Keratinocyte (primary cell): ENCODE results near the gene AIFM2. TPM values are rescaled to one million over a fixed set of nuclear protein-coding genes. Genes with fewer than 3 reads are reported as not detected.

Experiments
- DNase-seq: peaks from one replicate; pipeline ENCODE4 v3.0.0-alpha.2; 2011; ENCODE audit warnings: low read depth, missing footprints, low spot score
- FAIRE-seq: peaks from 2 replicates; lab custom pipeline; 2011; peaks lifted over from hg19 to GRCh38; lab: Jason Lieb, UNC
- H2AFZ ChIP-seq: 2 replicates; pipeline ENCODE4 v1.6.0; 2012; ENCODE audit warnings: low read length, control low read depth, inconsistent platforms; ENCODE audit not compliant: control insufficient read depth
- H3K27ac ChIP-seq: 2 replicates; pipeline ENCODE4 v1.5.1; 2011; ENCODE audit warnings: low read length; ENCODE audit not compliant: control insufficient read depth, insufficient read depth
- H3K27me3 ChIP-seq: 3 replicates; pipeline ENCODE4 v1.6.0; 2011; ENCODE audit warnings: low read length; ENCODE audit not compliant: control insufficient read depth, insufficient read depth; ENCODE audit errors: extremely low read depth
- H3K36me3 ChIP-seq, 2 experiments: 2 replicates in 1 of 2; 3 replicates in 1 of 2; pipeline ENCODE4 v1.5.1; 2011; ENCODE audit warnings: low read length in 2 of 2, mild to moderate bottlenecking in 1 of 2; ENCODE audit not compliant: control insufficient read depth in 2 of 2, insufficient read depth in 2 of 2; ENCODE audit errors: extremely low read depth in 1 of 2
- H3K4me1 ChIP-seq: 3 replicates; pipeline ENCODE4 v1.5.1; 2011; ENCODE audit warnings: low read length; ENCODE audit not compliant: control insufficient read depth, insufficient read depth; ENCODE audit errors: extremely low read depth
- H3K4me2 ChIP-seq: 3 replicates; pipeline ENCODE4 v1.6.0; 2011; ENCODE audit warnings: low read depth, low read length; ENCODE audit not compliant: control insufficient read depth, insufficient read depth; ENCODE audit errors: extremely low read depth
- H3K4me3 ChIP-seq, 3 experiments: fragments of 200-600 bp in 1 of 3; sonication (generic) in 1 of 3; 2 replicates in 2 of 3; 3 replicates in 1 of 3; pipeline ENCODE4 v1.5.1; 2011 to 2016; ENCODE audit warnings: low read length in 3 of 3, mild to moderate bottlenecking in 3 of 3, control low read depth in 2 of 3, inconsistent platforms in 1 of 3, low read depth in 1 of 3, mixed read lengths in 1 of 3, mixed run types in 1 of 3, moderate library complexity in 1 of 3; ENCODE audit not compliant: control insufficient read depth in 2 of 3, insufficient read depth in 2 of 3; ENCODE audit errors: extremely low read depth in 1 of 3
- H3K79me2 ChIP-seq: 2 replicates; pipeline ENCODE4 v1.6.0; 2012; ENCODE audit warnings: low read length; ENCODE audit not compliant: control insufficient read depth, insufficient read depth
- H3K9ac ChIP-seq: 3 replicates; pipeline ENCODE4 v1.6.0; 2011; ENCODE audit warnings: low read length; ENCODE audit not compliant: control insufficient read depth, insufficient read depth; ENCODE audit errors: extremely low read depth
- H3K9me1 ChIP-seq: 3 replicates; pipeline ENCODE4 v1.6.0; 2011; ENCODE audit warnings: low read length; ENCODE audit not compliant: control insufficient read depth, insufficient read depth; ENCODE audit errors: extremely low read depth
- H3K9me3 ChIP-seq: 2 replicates; pipeline ENCODE4 v1.5.1; 2012; ENCODE audit warnings: low read depth, low read length; ENCODE audit not compliant: control insufficient read depth
- H4K20me1 ChIP-seq: 3 replicates; pipeline ENCODE4 v1.6.0; 2011; ENCODE audit warnings: low read length; ENCODE audit not compliant: control insufficient read depth, insufficient read depth; ENCODE audit errors: extremely low read depth
- CTCF ChIP-seq, 3 experiments: IDR thresholded peaks in 1 of 3; conservative IDR thresholded peaks in 1 of 3; optimal IDR thresholded peaks in 1 of 3; 2 replicates in 2 of 3; 3 replicates in 1 of 3; pipeline versions ENCODE3 to v1.5.1; 2011; ENCODE audit warnings: low read length in 3 of 3, mild to moderate bottlenecking in 3 of 3, moderate library complexity in 2 of 3, control low read depth in 1 of 3, inconsistent platforms in 1 of 3; ENCODE audit not compliant: insufficient read depth in 2 of 3; ENCODE audit errors: extremely low read depth in 1 of 3
- EZH2 ChIP-seq: IDR thresholded peaks from one replicate; pipeline ENCODE4 v1.6.1; 2012; ENCODE audit warnings: inconsistent platforms, mild to moderate bottlenecking, low read length, moderate library complexity
- dilution Hi-C: fragments of 300-500 bp; cut with MboI; formaldehyde crosslinking; loops from one replicate; pipeline ENCODE4 v1.7.0; 2020; ENCODE audit warnings: low sequenced_read_pairs; ENCODE audit not compliant: extremely low pct_ligation_motif_present
- polyA plus RNA-seq, 5 experiments: library from polyadenylated mRNA; depleted of rRNA in 3 of 5; stranded (reverse) in 3 of 5; stranded (forward) in 1 of 5; unstranded in 1 of 5; fragments of >200 nt; gene quantifications; 1 replicate in 1 of 5; 2 replicates in 3 of 5; 3 replicates in 1 of 5; pipeline versions ENCODE4 v1.2.1 to v1.2.3, GENCODE V29; 2011 to 2012; ENCODE audit warnings: missing spikeins in 2 of 5, low read depth in 1 of 5, low replicate concordance in 1 of 5

Gene AIFM2
- polyA plus RNA-seq, 1 donor (not counting 4 experiments of a cell fraction or from before 2014, with no cell fraction given) = 1.8 TPM

GRCh38 chr10:70114902-70115301 is 17.7 kb downstream of the AIFM2 start:
- H3K4me2 ChIP-seq = no peak overlapping the region
- no peak overlapping the region for H3K9ac ChIP-seq
- H3K36me3 ChIP-seq = peaks cover 0 to 7% of the 10 kb centered on the region in 2 experiments
- DNase-seq (no peak), FAIRE-seq (no peak)
- H3K4me3 ChIP-seq = no peak overlapping the region
- H3K9me1 ChIP-seq = no peaks in the 10 kb centered on the region
- no peaks in the 10 kb centered on the region for H3K27me3 ChIP-seq
- dilution Hi-C loops = no loop called here
- H3K4me1 ChIP-seq = no peaks in the 10 kb centered on the region
- no peaks in the 10 kb centered on the region for H3K9me3 ChIP-seq
- TF ChIP-seq EZH2 (no peak), CTCF (optimal IDR thresholded peaks at IDR 0.05 in 1 of 3, IDR thresholded peaks at IDR 0.05 in 1 of 3, conservative IDR thresholded peaks at IDR 0.05 in 1 of 3; ENCODE audit: extremely low read depth in 1 of 3, insufficient read depth in 2 of 3, low read length in 3 of 3) (no peak)
- no peaks in the 10 kb centered on the region for H3K79me2 ChIP-seq
- no peaks in the 10 kb centered on the region for H4K20me1 ChIP-seq
- H3K27ac ChIP-seq = no peak overlapping the region
- H2AFZ ChIP-seq = no peak overlapping the region

DNA sequence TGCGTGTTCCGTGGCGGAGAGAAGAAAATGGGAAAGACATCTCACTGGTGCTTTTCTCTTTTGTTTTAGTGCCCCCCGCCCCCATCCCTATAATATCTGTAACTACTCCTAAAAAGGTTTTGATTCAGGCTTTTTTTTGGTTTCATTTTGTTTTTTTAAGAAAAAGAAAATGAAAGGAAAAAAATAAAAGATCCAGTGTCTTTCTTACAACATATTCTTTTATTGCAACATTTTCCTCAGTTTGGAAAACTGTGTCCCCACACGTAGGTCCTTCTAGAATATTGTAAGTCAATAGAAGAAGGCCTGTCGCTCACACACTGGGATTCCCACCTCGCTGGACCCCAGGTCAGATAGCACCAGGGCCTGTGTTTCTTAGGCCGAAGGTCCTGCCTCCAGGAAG is 20.6 kb downstream of the AIFM2 start:
- dilution Hi-C loops = no loop called here

More for the DNA sequence above, 20.6 kb downstream of the AIFM2 start:
- Histone ChIP-seq H4K20me1 (no peaks in the 10 kb centered on the region), H3K4me2 (no peak overlapping the region), H3K27ac (no peak overlapping the region), H3K9me3 (no peaks in the 10 kb centered on the region), H3K9me1 (no peaks in the 10 kb centered on the region), H3K9ac (no peak overlapping the region), H3K79me2 (no peaks in the 10 kb centered on the region), H3K27me3 (no peaks in the 10 kb centered on the region), H3K4me1 (no peaks in the 10 kb centered on the region), H3K4me3 (no peak overlapping the region), H2AFZ (no peak overlapping the region), H3K36me3 (peaks cover 0 to 7% of the 10 kb centered on the region in 2 experiments)
- no peak for FAIRE-seq
- DNase-seq = no peak
- no peak for TF ChIP-seq EZH2
- TF ChIP-seq CTCF (optimal IDR thresholded peaks at IDR 0.05 in 1 of 3, IDR thresholded peaks at IDR 0.05 in 1 of 3, conservative IDR thresholded peaks at IDR 0.05 in 1 of 3; ENCODE audit: extremely low read depth in 1 of 3, insufficient read depth in 2 of 3, low read length in 3 of 3) = no peak
